NT2/D1 (cell line): ENCODE data around the gene ETS1.

Source experiments
- SUZ12 ChIP-seq: IDR thresholded peaks from 2 replicates; pipeline ENCODE4 v1.6.1; 2011; ENCODE audit not compliant: insufficient read length, insufficient read depth; ENCODE audit errors: extremely low read depth
- ZNF274 ChIP-seq: IDR thresholded peaks from 2 replicates; pipeline ENCODE4 v1.6.1; 2011; ENCODE audit warnings: mild to moderate bottlenecking, low read depth, low read length

DNA sequence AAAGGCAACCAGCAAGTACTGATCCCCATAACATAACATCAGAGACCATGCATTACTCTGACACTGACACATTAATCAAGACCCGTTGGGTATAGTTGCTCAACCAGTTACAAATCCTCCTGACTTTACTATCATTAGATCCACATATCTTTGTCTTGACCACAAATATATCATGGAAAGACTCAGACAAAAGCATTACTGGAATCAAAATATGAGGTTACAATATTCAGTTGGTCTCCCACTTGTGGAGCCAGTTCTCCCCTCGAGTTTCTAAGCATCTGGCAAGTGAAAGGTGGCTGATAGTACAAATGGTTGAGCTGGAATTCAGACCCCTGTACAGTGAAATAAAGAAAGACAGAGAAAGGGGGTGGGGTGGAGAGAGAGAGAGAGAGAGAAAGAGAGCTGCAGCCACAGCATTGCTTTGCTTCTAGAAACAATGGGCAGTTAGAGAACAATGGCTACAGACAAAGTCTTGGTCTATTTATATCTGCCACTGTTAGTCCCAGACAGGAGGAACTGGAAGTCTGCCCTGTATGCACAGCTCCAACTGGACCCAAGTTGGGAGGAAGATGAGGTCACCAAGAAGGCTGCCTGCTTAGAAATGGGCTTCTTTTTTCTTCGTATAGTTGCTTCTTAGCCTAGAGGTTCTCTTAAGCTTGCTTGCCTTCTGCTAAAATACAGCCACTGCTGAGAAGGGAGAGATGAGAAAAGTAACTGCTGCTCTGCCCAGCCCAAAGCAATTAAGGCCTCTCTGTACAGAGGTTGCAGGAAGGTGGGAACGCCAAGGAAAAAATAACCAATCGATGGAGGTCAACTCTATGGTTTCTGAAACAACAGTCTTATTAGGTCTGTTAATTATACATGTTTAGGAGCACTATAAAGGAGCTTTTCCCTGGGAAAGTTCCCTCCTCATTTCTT, 85.5 kb downstream of the ETS1 start:
- TF ChIP-seq ZNF274 (no peak), SUZ12 (no peak)
